ENCODE results near the gene NCEH1.

DNA sequence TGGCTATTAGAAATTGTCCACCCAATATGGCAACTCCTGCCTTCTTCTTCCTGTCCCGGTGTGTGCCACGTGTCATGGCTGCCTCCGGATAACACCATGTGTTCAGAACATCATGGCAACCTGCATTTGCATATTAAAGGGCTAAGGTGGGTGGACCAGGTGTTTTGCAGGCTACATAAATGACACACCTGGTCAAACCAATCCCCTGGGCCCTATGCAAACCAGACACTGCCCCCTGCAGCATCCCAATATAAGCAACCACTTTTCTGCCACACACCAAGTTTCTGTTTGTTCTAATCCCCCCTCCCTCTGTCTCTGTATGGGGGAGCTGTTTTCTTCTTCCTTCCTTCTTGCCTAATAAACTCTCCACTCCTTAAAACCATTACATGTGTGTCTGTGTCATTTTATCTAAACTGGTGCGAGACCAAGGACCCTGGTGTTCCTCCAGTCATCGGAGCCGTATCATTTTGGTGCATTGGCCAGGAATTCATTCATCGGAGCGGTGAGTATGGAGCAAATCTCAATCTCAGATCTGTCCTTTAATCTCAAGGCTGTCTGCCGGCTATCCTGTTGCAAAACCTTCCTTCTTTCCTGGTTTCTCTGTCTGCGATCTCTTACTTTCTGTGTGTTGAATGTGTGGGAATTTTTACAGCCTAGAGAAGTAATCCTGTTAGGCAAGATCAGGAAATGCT lies 44.5 kb downstream of the NCEH1 start:
- TF ChIP-seq, protein P1, sequence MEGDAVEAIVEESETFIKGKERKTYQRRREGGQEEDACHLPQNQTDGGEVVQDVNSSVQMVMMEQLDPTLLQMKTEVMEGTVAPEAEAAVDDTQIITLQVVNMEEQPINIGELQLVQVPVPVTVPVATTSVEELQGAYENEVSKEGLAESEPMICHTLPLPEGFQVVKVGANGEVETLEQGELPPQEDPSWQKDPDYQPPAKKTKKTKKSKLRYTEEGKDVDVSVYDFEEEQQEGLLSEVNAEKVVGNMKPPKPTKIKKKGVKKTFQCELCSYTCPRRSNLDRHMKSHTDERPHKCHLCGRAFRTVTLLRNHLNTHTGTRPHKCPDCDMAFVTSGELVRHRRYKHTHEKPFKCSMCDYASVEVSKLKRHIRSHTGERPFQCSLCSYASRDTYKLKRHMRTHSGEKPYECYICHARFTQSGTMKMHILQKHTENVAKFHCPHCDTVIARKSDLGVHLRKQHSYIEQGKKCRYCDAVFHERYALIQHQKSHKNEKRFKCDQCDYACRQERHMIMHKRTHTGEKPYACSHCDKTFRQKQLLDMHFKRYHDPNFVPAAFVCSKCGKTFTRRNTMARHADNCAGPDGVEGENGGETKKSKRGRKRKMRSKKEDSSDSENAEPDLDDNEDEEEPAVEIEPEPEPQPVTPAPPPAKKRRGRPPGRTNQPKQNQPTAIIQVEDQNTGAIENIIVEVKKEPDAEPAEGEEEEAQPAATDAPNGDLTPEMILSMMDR (IDR thresholded peaks at IDR 0.05), result peak; percentile 62
- no peak for TF ChIP-seq ZFX (IDR thresholded peaks at IDR 0.05; ENCODE audit: borderline replicate concordance)
